Loucy (cell line): Measurements from ENCODE around the gene LHPP.

ENCODE experiments used
- H2AFZ ChIP-seq: fragments of 200-600 bp; sonication (generic); 2 replicates; pipeline ENCODE4 v1.6.0; 2016; ENCODE audit warnings: antibody characterized with exemption, mild to moderate bottlenecking, low read length, moderate library complexity
- H3F3A ChIP-seq: fragments of 200-600 bp; 2 replicates; pipeline ENCODE4 v1.6.0; 2016; ENCODE audit warnings: antibody characterized with exemption, low read depth, mild to moderate bottlenecking
- H3K27me3 ChIP-seq: fragments of 200-600 bp; sonication (generic); 2 replicates; pipeline ENCODE4 v1.6.1; 2014; ENCODE audit warnings: low read length, mild to moderate bottlenecking; ENCODE audit not compliant: insufficient read depth, poor library complexity, severe bottlenecking
- H3K36me3 ChIP-seq: fragments of 200-600 bp; sonication (generic); 2 replicates; pipeline ENCODE4 v1.6.1; 2016; ENCODE audit warnings: low read length; ENCODE audit not compliant: insufficient read depth
- H3K4me1 ChIP-seq: fragments of 200-600 bp; sonication (generic); 2 replicates; pipeline ENCODE4 v1.5.1; 2014; ENCODE audit warnings: low read length, mild to moderate bottlenecking; ENCODE audit not compliant: insufficient read depth, poor library complexity, severe bottlenecking
- H3K4me2 ChIP-seq: fragments of 200-600 bp; sonication (generic); 2 replicates; pipeline ENCODE4 v1.6.0; 2014; ENCODE audit warnings: antibody characterized with exemption, low read length, low read depth, mild to moderate bottlenecking; ENCODE audit not compliant: poor library complexity, severe bottlenecking
- H3K4me3 ChIP-seq: fragments of 200-600 bp; sonication (generic); 2 replicates; pipeline ENCODE4 v1.5.1; 2014; ENCODE audit warnings: low read length, mild to moderate bottlenecking, mixed read lengths; ENCODE audit not compliant: poor library complexity, severe bottlenecking
- H3K79me2 ChIP-seq: fragments of 200-600 bp; sonication (generic); 2 replicates; pipeline ENCODE4 v1.6.1; 2014; ENCODE audit warnings: low read length; ENCODE audit not compliant: insufficient read depth
- H3K9ac ChIP-seq: fragments of 200-600 bp; sonication (generic); 2 replicates; pipeline ENCODE4 v1.6.0; 2014; ENCODE audit warnings: mild to moderate bottlenecking, low read depth, low read length, moderate library complexity; ENCODE audit not compliant: poor library complexity, severe bottlenecking
- H3K9me2 ChIP-seq: fragments of 200-600 bp; sonication (generic); replicated peaks from 2 replicates; pipeline ENCODE4 v1.6.1; 2016; ENCODE audit warnings: low read depth, low read length, mixed read lengths
- H3K9me3 ChIP-seq: fragments of 200-600 bp; sonication (generic); 2 replicates; pipeline ENCODE4 v1.6.1; 2014; ENCODE audit warnings: mild to moderate bottlenecking, antibody characterized with exemption, low read length, low read depth; ENCODE audit not compliant: insufficient read depth
- H4K20me1 ChIP-seq: fragments of 200-600 bp; sonication (generic); 2 replicates; pipeline ENCODE4 v1.6.0; 2014; ENCODE audit warnings: antibody characterized with exemption, low read length, mild to moderate bottlenecking; ENCODE audit not compliant: insufficient read depth, poor library complexity, severe bottlenecking
- EZH2phosphoT487 ChIP-seq: fragments of 200-600 bp; IDR thresholded peaks from 2 replicates; pipeline ENCODE4 v1.6.1; 2018; ENCODE audit warnings: antibody characterized with exemption, mild to moderate bottlenecking, moderate library complexity, borderline replicate concordance
- TF ChIP-seq, protein P1 (sequence below): fragments of 200-600 bp; sonication (generic); conservative IDR thresholded peaks from 2 replicates; pipeline ENCODE4 v1.5.1; 2014; ENCODE audit warnings: mild to moderate bottlenecking, antibody characterized with exemption, low read length

The LHPP gene

DNA sequence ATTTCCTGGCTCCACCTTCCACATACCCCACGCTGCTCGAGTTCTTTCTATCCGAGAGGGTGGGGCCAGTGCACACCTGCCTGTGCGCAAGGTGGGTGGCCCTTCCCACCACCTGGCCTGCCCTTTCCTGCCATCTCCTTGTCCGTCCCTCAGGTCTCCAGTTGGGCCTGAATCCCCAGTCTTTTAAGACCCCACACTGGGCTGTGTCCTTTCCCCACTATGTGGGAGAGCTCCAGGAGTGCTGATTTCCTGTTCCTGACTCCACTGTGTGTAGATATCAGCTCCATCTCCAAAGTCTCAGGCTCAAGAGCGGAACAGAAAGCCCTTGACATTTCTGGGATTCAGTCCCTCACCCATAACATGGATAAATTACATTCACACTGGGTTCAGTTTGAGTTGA lies 20.1 kb downstream of the LHPP start:
- Histone ChIP-seq H3K9me2 (no peaks in the 10 kb centered on the region), H4K20me1 (no peaks in the 10 kb centered on the region), H3K4me1 (no peaks in the 10 kb centered on the region), H2AFZ (no peak overlapping the region), H3K4me2 (no peak overlapping the region), H3F3A (no peaks in the 10 kb centered on the region), H3K36me3 (no peaks in the 10 kb centered on the region), H3K4me3 (no peak overlapping the region), H3K9ac (no peak overlapping the region), H3K9me3 (no peaks in the 10 kb centered on the region), H3K79me2 (no peaks in the 10 kb centered on the region), H3K27me3 (no peaks in the 10 kb centered on the region)
- no peak for TF ChIP-seq EZH2phosphoT487
- TF ChIP-seq, protein P1, sequence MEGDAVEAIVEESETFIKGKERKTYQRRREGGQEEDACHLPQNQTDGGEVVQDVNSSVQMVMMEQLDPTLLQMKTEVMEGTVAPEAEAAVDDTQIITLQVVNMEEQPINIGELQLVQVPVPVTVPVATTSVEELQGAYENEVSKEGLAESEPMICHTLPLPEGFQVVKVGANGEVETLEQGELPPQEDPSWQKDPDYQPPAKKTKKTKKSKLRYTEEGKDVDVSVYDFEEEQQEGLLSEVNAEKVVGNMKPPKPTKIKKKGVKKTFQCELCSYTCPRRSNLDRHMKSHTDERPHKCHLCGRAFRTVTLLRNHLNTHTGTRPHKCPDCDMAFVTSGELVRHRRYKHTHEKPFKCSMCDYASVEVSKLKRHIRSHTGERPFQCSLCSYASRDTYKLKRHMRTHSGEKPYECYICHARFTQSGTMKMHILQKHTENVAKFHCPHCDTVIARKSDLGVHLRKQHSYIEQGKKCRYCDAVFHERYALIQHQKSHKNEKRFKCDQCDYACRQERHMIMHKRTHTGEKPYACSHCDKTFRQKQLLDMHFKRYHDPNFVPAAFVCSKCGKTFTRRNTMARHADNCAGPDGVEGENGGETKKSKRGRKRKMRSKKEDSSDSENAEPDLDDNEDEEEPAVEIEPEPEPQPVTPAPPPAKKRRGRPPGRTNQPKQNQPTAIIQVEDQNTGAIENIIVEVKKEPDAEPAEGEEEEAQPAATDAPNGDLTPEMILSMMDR = no peak

DNA sequence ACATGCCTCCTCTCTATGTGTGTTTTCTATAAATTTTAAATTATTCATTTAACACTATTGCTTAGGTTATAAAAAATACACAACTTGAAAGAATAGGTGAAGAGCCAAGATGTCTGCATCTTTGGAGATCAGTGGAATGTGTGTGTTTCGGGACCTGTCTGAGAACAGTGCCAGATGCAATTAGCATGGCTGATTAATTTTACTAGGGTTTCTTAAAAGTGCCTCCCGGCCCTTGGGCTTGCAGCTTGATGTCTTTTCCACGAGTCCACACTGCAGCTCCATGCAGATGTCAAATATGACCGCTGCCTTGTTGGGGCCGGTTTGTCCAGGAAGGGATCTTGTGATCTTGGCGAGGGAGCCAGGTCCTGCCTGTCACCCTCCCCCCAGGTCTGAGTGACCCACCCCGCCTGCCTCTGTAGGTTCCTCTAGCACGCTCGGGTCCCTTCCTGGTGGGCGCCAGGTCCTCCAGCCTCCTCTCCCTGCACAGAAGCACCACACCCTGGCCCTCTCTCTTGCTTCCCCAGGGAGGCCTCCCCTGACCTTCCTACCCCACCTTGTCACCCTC lies 20.7 kb downstream of the LHPP start:
- no peak for TF ChIP-seq EZH2phosphoT487
- TF ChIP-seq, protein P1 = no peak
- H3K9me3 ChIP-seq = peaks cover 5% of the 10 kb centered on the region; the same call in 1 of the 2 replicates
- no peaks in the 10 kb centered on the region for H3K79me2 ChIP-seq
- H3K4me2 ChIP-seq = no peak overlapping the region
- H2AFZ ChIP-seq = no peak overlapping the region
- H3K4me1 ChIP-seq = no peaks in the 10 kb centered on the region
- no peaks in the 10 kb centered on the region for H3K9me2 ChIP-seq
- no peaks in the 10 kb centered on the region for H3F3A ChIP-seq
- no peaks in the 10 kb centered on the region for H4K20me1 ChIP-seq
- no peak overlapping the region for H3K4me3 ChIP-seq
- H3K36me3 ChIP-seq = no peaks in the 10 kb centered on the region
- no peaks in the 10 kb centered on the region for H3K27me3 ChIP-seq
- H3K9ac ChIP-seq = no peak overlapping the region

DNA sequence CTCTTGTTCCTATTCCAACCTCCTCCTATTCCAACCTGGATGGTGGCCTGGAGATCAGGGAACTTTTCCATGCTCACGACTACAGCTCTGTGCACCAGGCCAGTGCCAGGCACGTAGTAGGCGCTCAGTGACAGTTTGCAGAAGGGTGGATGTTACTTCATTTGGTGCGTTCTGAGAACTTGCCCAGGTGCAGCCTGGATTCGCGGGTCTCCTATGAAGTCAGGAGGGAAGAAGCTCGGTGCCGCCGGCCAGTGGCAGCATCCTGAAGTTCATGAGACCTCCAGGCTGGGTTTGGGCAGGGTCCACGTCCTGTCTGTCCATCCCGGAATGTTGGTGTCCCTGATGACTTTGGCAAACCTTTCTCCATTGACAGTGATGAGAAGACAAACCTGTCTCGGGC lies 21.3 kb downstream of the LHPP start:
- Histone ChIP-seq H3K27me3 (no peaks in the 10 kb centered on the region), H3F3A (no peaks in the 10 kb centered on the region)

More for the DNA sequence above, 21.3 kb downstream of the LHPP start:
- Histone ChIP-seq H4K20me1 (no peaks in the 10 kb centered on the region), H3K9me2 (no peaks in the 10 kb centered on the region), H2AFZ (no peak overlapping the region), H3K4me3 (no peak overlapping the region), H3K79me2 (no peaks in the 10 kb centered on the region), H3K4me2 (no peak overlapping the region), H3K4me1 (no peaks in the 10 kb centered on the region), H3K9ac (no peak overlapping the region), H3K36me3 (no peaks in the 10 kb centered on the region), H3K9me3 (peaks cover 6% of the 10 kb centered on the region; the same call in 1 of the 2 replicates)
- TF ChIP-seq, protein P1 = no peak
- no peak for TF ChIP-seq EZH2phosphoT487
